ENCODE measurements around the gene ENTPD6.
"Not testable (repeated sequence)": the region's sequence is repeated elsewhere in the genome, so short reads cannot be mapped to it uniquely, and the experiment has no call there.

ENTPD6 gene

GRCh38 chr20:25227317-25227831 lies 31.9 kb downstream of the ENTPD6 start:
- H3K4me2 ChIP-seq: peak overlapping the region; percentile 53
- peaks cover 93% of the 10 kb centered on the region for H3K4me1 ChIP-seq

GRCh38 chr20:25229486-25230165 lies 34.1 kb downstream of the ENTPD6 start:
- Histone ChIP-seq H3K4me2 (peak overlapping the region; percentile 83), H3K4me3 (no peak overlapping the region), H4K20me1 (no peaks in the 10 kb centered on the region), H3K4me1 (peaks cover 71% of the 10 kb centered on the region), H3K27ac (peak overlapping the region; percentile 45), H3K36me3 (peaks cover 12% of the 10 kb centered on the region; the same call in 1 of the 2 replicates), H3K9ac (peak overlapping the region; percentile 36; the same call in 1 of the 2 replicates), H3K9me3 (no peaks in the 10 kb centered on the region), H3K27me3 (no peaks in the 10 kb centered on the region)
- TF ChIP-seq Cebpa-rat (IDR thresholded peaks at IDR 0.05): no peak

More at GRCh38 chr20:25227317-25227831, 31.9 kb downstream of the ENTPD6 start:
- Histone ChIP-seq H3K36me3 (peaks cover 17% of the 10 kb centered on the region; the same call in 1 of the 2 replicates), H3K27me3 (no peaks in the 10 kb centered on the region), H4K20me1 (no peaks in the 10 kb centered on the region), H3K4me3 (no peak overlapping the region), H3K9ac (no peak overlapping the region), H3K27ac (peak overlapping the region; percentile 47; the same call in 1 of the 2 replicates), H3K9me3 (no peaks in the 10 kb centered on the region)
- TF ChIP-seq Cebpa-rat (IDR thresholded peaks at IDR 0.05): no peak

- no peak for TF ChIP-seq Cebpa-rat (IDR thresholded peaks at IDR 0.05)
- Histone ChIP-seq H4K20me1 (no peaks in the 10 kb centered on the region), H3K4me3 (no peak overlapping the region), H3K9me3 (no peaks in the 10 kb centered on the region), H3K9ac (peak overlapping the region; percentile 36; the same call in 1 of the 2 replicates), H3K27me3 (no peaks in the 10 kb centered on the region), H3K4me1 (peaks cover 64% of the 10 kb centered on the region), H3K27ac (peak overlapping the region; percentile 45), H3K36me3 (peaks cover 5% of the 10 kb centered on the region; the same call in 1 of the 2 replicates), H3K4me2 (peak overlapping the region; percentile 83)
Observed at GRCh38 chr20:25230166-25230831, 34.8 kb downstream of the ENTPD6 start.

GRCh38 chr20:25233016-25233772 lies 37.7 kb downstream of the ENTPD6 start:
- Histone ChIP-seq H3K4me2 (no peak overlapping the region), H3K27me3 (no peaks in the 10 kb centered on the region), H3K9ac (no peak overlapping the region), H3K4me3 (no peak overlapping the region), H4K20me1 (no peaks in the 10 kb centered on the region), H3K36me3 (no peaks in the 10 kb centered on the region), H3K27ac (no peak overlapping the region), H3K4me1 (peaks cover 47% of the 10 kb centered on the region), H3K9me3 (no peaks in the 10 kb centered on the region)
- TF ChIP-seq Cebpa-rat (IDR thresholded peaks at IDR 0.05): no peak

- H3K9me3 ChIP-seq, H3K9ac ChIP-seq, H3K4me3 ChIP-seq, H3K36me3 ChIP-seq, H3K4me2 ChIP-seq, H3K27me3 ChIP-seq, H4K20me1 ChIP-seq, H3K27ac ChIP-seq: not testable (repeated sequence)
- H3K4me1 ChIP-seq: peaks cover 43% of the 10 kb centered on the region
Observed at GRCh38 chr20:25234009-25234849, 38.7 kb downstream of the ENTPD6 start.

- Histone ChIP-seq H3K4me3 (no peak overlapping the region), H3K36me3 (no peaks in the 10 kb centered on the region), H3K9me3 (no peaks in the 10 kb centered on the region), H3K27me3 (no peaks in the 10 kb centered on the region), H3K9ac (no peak overlapping the region), H3K27ac (no peak overlapping the region), H3K4me1 (peaks cover 35% of the 10 kb centered on the region), H4K20me1 (no peaks in the 10 kb centered on the region), H3K4me2 (no peak overlapping the region)
- TF ChIP-seq Cebpa-rat (IDR thresholded peaks at IDR 0.05): no peak
Observed at GRCh38 chr20:25236450-25237304, 41.2 kb downstream of the ENTPD6 start.

GRCh38 chr20:25237610-25238318 lies 42.3 kb downstream of the ENTPD6 start:
- no peak overlapping the region for H3K27ac ChIP-seq
- no peak overlapping the region for H3K4me3 ChIP-seq
- peaks cover 41% of the 10 kb centered on the region for H3K4me1 ChIP-seq

More at GRCh38 chr20:25237610-25238318, 42.3 kb downstream of the ENTPD6 start:
- H3K36me3 ChIP-seq: no peaks in the 10 kb centered on the region
- H3K9ac ChIP-seq: no peak overlapping the region
- TF ChIP-seq Cebpa-rat (IDR thresholded peaks at IDR 0.05): no peak
- no peaks in the 10 kb centered on the region for H3K9me3 ChIP-seq
- no peak overlapping the region for H3K4me2 ChIP-seq
- H3K27me3 ChIP-seq: peaks cover 4% of the 10 kb centered on the region; the same call in 1 of the 2 replicates
- no peaks in the 10 kb centered on the region for H4K20me1 ChIP-seq
